ENCODE data around the gene SPDYC. TPM values are rescaled to one million over a fixed set of nuclear protein-coding genes. Genes with fewer than 3 reads are reported as not detected.

SPDYC gene
- total and polyA plus RNA-seq, 9 of the 15 experiments (the other 6 are each of a cell fraction or from before 2014, with no cell fraction given): 4.4 to 18.8 (median 9.2) TPM

DNA sequence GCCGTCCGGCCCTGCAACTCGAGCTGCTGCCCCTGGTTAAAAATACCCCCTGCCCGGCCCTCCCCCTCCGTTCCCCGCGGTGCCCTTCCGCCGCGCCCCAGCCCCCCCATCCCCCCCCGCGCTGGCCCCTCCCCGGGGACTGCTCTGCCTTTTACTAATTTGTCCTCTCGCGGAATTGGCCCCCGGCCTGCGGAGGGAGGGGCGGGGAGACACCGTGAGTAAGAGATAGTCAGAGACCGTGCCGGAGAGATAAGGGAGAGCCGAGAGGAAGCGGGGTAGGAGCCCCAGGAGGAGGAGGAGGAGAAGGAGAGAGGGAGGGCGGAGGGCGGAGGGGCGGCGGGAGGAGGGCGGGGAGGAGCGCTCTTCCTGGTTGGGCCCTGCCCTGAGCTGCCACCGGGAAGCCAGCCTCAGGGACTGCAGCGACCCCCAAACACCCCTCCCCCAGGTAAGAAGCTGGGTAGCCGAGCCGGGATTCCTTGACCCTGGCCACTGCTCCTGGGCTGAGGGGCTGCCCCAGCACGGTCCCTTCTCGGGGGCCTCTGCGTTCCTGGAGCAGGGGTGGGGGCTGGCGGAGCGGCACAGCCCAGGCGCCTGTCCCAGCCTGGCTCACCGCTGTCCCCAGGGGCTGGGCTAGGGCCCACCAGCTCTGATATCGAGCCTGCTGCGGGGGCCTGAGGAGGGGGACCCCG is 11.7 kb downstream of the SPDYC start, which contains the start of gene CAPN1 (continued):
- TF ChIP-seq ELK1 (CRISPR knock-in tag; IDR thresholded peaks at IDR 0.05) (no peak), HMG20A (CRISPR knock-in tag; conservative IDR thresholded peaks at IDR 0.05) (no peak), SRF (CRISPR knock-in tag; IDR thresholded peaks at IDR 0.05) (no peak), POLR3A (IDR thresholded peaks at IDR 0.05; ENCODE audit: borderline replicate concordance, extremely low read depth, insufficient read depth, insufficient read length) (no peak), IRF2 (CRISPR knock-in tag; IDR thresholded peaks at IDR 0.05) (no peak), MBD1 (CRISPR knock-in tag; IDR thresholded peaks at IDR 0.05) (no peak), PHTF2 (CRISPR knock-in tag; IDR thresholded peaks at IDR 0.05) (no peak), NFATC3 (IDR thresholded peaks at IDR 0.05) (no peak), FIP1L1 (IDR thresholded peaks at IDR 0.05; ENCODE audit: low read depth, low read length, poor library complexity, severe bottlenecking) (no peak), MCM2 (IDR thresholded peaks at IDR 0.05; ENCODE audit: low read depth) (no peak)
- TF ChIP-seq, protein P1, sequence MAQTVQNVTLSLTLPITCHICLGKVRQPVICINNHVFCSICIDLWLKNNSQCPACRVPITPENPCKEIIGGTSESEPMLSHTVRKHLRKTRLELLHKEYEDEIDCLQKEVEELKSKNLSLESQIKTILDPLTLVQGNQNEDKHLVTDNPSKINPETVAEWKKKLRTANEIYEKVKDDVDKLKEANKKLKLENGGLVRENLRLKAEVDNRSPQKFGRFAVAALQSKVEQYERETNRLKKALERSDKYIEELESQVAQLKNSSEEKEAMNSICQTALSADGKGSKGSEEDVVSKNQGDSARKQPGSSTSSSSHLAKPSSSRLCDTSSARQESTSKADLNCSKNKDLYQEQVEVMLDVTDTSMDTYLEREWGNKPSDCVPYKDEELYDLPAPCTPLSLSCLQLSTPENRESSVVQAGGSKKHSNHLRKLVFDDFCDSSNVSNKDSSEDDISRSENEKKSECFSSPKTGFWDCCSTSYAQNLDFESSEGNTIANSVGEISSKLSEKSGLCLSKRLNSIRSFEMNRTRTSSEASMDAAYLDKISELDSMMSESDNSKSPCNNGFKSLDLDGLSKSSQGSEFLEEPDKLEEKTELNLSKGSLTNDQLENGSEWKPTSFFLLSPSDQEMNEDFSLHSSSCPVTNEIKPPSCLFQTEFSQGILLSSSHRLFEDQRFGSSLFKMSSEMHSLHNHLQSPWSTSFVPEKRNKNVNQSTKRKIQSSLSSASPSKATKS (CRISPR knock-in tag; IDR thresholded peaks at IDR 0.05): no peak
- TF ChIP-seq, protein P2, sequence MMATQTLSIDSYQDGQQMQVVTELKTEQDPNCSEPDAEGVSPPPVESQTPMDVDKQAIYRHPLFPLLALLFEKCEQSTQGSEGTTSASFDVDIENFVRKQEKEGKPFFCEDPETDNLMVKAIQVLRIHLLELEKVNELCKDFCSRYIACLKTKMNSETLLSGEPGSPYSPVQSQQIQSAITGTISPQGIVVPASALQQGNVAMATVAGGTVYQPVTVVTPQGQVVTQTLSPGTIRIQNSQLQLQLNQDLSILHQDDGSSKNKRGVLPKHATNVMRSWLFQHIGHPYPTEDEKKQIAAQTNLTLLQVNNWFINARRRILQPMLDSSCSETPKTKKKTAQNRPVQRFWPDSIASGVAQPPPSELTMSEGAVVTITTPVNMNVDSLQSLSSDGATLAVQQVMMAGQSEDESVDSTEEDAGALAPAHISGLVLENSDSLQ (IDR thresholded peaks at IDR 0.05): no peak
- TF ChIP-seq, protein P3, sequence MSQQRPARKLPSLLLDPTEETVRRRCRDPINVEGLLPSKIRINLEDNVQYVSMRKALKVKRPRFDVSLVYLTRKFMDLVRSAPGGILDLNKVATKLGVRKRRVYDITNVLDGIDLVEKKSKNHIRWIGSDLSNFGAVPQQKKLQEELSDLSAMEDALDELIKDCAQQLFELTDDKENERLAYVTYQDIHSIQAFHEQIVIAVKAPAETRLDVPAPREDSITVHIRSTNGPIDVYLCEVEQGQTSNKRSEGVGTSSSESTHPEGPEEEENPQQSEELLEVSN (IDR thresholded peaks at IDR 0.05; ENCODE audit: borderline replicate concordance in 1 of 2, extremely low read depth in 1 of 2, insufficient read depth in 1 of 2, insufficient read length in 1 of 2, low read depth in 1 of 2, low read length in 1 of 2, poor library complexity in 1 of 2, severe bottlenecking in 1 of 2): no peak
- TF ChIP-seq, protein P4, sequence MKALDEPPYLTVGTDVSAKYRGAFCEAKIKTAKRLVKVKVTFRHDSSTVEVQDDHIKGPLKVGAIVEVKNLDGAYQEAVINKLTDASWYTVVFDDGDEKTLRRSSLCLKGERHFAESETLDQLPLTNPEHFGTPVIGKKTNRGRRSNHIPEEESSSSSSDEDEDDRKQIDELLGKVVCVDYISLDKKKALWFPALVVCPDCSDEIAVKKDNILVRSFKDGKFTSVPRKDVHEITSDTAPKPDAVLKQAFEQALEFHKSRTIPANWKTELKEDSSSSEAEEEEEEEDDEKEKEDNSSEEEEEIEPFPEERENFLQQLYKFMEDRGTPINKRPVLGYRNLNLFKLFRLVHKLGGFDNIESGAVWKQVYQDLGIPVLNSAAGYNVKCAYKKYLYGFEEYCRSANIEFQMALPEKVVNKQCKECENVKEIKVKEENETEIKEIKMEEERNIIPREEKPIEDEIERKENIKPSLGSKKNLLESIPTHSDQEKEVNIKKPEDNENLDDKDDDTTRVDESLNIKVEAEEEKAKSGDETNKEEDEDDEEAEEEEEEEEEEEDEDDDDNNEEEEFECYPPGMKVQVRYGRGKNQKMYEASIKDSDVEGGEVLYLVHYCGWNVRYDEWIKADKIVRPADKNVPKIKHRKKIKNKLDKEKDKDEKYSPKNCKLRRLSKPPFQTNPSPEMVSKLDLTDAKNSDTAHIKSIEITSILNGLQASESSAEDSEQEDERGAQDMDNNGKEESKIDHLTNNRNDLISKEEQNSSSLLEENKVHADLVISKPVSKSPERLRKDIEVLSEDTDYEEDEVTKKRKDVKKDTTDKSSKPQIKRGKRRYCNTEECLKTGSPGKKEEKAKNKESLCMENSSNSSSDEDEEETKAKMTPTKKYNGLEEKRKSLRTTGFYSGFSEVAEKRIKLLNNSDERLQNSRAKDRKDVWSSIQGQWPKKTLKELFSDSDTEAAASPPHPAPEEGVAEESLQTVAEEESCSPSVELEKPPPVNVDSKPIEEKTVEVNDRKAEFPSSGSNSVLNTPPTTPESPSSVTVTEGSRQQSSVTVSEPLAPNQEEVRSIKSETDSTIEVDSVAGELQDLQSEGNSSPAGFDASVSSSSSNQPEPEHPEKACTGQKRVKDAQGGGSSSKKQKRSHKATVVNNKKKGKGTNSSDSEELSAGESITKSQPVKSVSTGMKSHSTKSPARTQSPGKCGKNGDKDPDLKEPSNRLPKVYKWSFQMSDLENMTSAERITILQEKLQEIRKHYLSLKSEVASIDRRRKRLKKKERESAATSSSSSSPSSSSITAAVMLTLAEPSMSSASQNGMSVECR (CRISPR knock-in tag; IDR thresholded peaks at IDR 0.05): no peak; the same call in 1 of the 2 replicates
